HEK293T (cell line): ENCODE measurements around the gene TAGLN3.
A peak's percentile ranks its signal among the peaks of the same experiment; 100 is the strongest.

Experiments
- BHLHE40 ChIP-seq: fragments of 450-650 bp; IDR thresholded peaks from 2 replicates; pipeline ENCODE4 v1.6.1; 2016; ENCODE audit warnings: mild to moderate bottlenecking, moderate library complexity, borderline replicate concordance
- CTBP1 ChIP-seq: fragments of 450-650 bp; IDR thresholded peaks from 2 replicates; pipeline ENCODE4 v1.6.1; 2016; ENCODE audit warnings: borderline replicate concordance
- ELF4 ChIP-seq: fragments of 450-650 bp; IDR thresholded peaks from 2 replicates; pipeline ENCODE4 v1.6.1; 2017; ENCODE audit warnings: antibody characterized with exemption
- FOXK2 ChIP-seq: fragments of 450-650 bp; IDR thresholded peaks from 2 replicates; pipeline ENCODE4 v1.6.1; 2016; ENCODE audit warnings: mild to moderate bottlenecking
- FOXM1 ChIP-seq: fragments of 450-650 bp; IDR thresholded peaks from 2 replicates; pipeline ENCODE4 v1.6.1; 2017; ENCODE audit warnings: mild to moderate bottlenecking, borderline replicate concordance
- PKNOX1 ChIP-seq: fragments of 450-650 bp; IDR thresholded peaks from 2 replicates; pipeline ENCODE4 v1.6.1; 2016

GRCh38 chr3:111971533-111972130 lies 27.1 kb upstream of the TAGLN3 start:
- TF ChIP-seq FOXK2, result no peak
- TF ChIP-seq FOXM1, result no peak
- TF ChIP-seq BHLHE40, result no peak
- TF ChIP-seq CTBP1, result no peak
- TF ChIP-seq PKNOX1, result peak; percentile 40
- no peak for TF ChIP-seq ELF4
